ENCODE measurements around the gene LCN6. TPM values are rescaled to one million over a fixed set of nuclear protein-coding genes. Genes with fewer than 3 reads are reported as not detected.

LCN6 gene
- total RNA-seq, 1 experiment from 2014 or later, result not detected

GRCh38 chr9:136784249-136784996, 36.1 kb upstream of the LCN6 start:
- Histone ChIP-seq H3K79me1 (ENCODE audit: insufficient read depth, low read depth, low read length, poor library complexity, severe bottlenecking) (no peaks in the 10 kb centered on the region), H3K4me1 (ENCODE audit: insufficient read depth, low read length) (no peaks in the 10 kb centered on the region), H2BK5ac (ENCODE audit: insufficient read length, low read length) (no peak overlapping the region), H4K8ac (replicated peaks; ENCODE audit: insufficient read length, low read depth, low read length) (no peak overlapping the region), H3K9me3 (ENCODE audit: control insufficient read depth, low read depth, low read length) (no peaks in the 10 kb centered on the region), H3K4ac (ENCODE audit: low read depth, low read length) (no peak overlapping the region), H3K23ac (ENCODE audit: insufficient read length, low read depth, low read length) (no peak overlapping the region), H2BK15ac (ENCODE audit: low read depth, low read length) (no peak overlapping the region), H3K27me3 (ENCODE audit: insufficient read depth, low read length) (no peaks in the 10 kb centered on the region), H3K23me2 (ENCODE audit: insufficient read length, low read depth, low read length, poor library complexity, severe bottlenecking) (no peaks in the 10 kb centered on the region), H3K56ac (ENCODE audit: insufficient read length, low read depth, low read length) (no peak overlapping the region), H2BK20ac (ENCODE audit: low read depth, low read length, poor library complexity, severe bottlenecking) (no peak overlapping the region), H3K4me2 (ENCODE audit: insufficient read depth, insufficient read length, low read length) (no peak overlapping the region), H2AK5ac (ENCODE audit: insufficient read length, low read length) (no peak overlapping the region), H4K91ac (ENCODE audit: insufficient read length, low read depth, low read length) (no peak overlapping the region), H3K18ac (ENCODE audit: insufficient read length, low read depth, low read length) (no peak overlapping the region), H2AFZ (ENCODE audit: low read length) (no peak overlapping the region), H3K27ac (ENCODE audit: insufficient read length, low read depth, low read length) (no peak overlapping the region), H2BK12ac (ENCODE audit: insufficient read length, low read depth, low read length) (no peak overlapping the region), H2BK120ac (ENCODE audit: low read depth, low read length, poor library complexity, severe bottlenecking) (no peak overlapping the region), H3K9ac (ENCODE audit: extremely low read depth, insufficient read length, low read length) (no peak overlapping the region), H3K79me2 (ENCODE audit: insufficient read depth, low read length) (no peaks in the 10 kb centered on the region), H3T11ph (ENCODE audit: low read length) (no peak overlapping the region), H4K5ac (ENCODE audit: insufficient read length, low read depth, low read length) (no peak overlapping the region), H4K20me1 (ENCODE audit: control insufficient read depth, insufficient read depth, insufficient read length) (no peaks in the 10 kb centered on the region), H3K14ac (ENCODE audit: insufficient read depth, low read length) (no peak overlapping the region)
- Mint-ChIP-seq H3K27ac (no peak overlapping the region), H3K4me1 (peaks cover 5 to 13% of the 10 kb centered on the region in 2 experiments), H3K27me3 (ENCODE audit: low read depth) (peaks cover 36% of the 10 kb centered on the region), H3K4me3 (no peak overlapping the region), H3K9me3 (no peaks in the 10 kb centered on the region; a peak in 1 of 5 replicates), H3K36me3 (ENCODE audit: insufficient read depth in 1 of 3, low read depth in 3 of 3) (no peaks in the 10 kb centered on the region)
- no CpG with 5 or more reads among the region's 9 CpGs for WGBS (ENCODE audit: extremely low coverage, insufficient read length, low lambda C conversion rate)
- DNase-seq, result no peak
- TF ChIP-seq, protein P1, sequence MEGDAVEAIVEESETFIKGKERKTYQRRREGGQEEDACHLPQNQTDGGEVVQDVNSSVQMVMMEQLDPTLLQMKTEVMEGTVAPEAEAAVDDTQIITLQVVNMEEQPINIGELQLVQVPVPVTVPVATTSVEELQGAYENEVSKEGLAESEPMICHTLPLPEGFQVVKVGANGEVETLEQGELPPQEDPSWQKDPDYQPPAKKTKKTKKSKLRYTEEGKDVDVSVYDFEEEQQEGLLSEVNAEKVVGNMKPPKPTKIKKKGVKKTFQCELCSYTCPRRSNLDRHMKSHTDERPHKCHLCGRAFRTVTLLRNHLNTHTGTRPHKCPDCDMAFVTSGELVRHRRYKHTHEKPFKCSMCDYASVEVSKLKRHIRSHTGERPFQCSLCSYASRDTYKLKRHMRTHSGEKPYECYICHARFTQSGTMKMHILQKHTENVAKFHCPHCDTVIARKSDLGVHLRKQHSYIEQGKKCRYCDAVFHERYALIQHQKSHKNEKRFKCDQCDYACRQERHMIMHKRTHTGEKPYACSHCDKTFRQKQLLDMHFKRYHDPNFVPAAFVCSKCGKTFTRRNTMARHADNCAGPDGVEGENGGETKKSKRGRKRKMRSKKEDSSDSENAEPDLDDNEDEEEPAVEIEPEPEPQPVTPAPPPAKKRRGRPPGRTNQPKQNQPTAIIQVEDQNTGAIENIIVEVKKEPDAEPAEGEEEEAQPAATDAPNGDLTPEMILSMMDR (conservative IDR thresholded peaks at IDR 0.05), result peak; percentile 63
